ENCODE measurements around the gene ATP1B1.
"Not testable (repeated sequence)": the region's sequence is repeated elsewhere in the genome, so short reads cannot be mapped to it uniquely, and the experiment has no call there.

The ATP1B1 gene

DNA sequence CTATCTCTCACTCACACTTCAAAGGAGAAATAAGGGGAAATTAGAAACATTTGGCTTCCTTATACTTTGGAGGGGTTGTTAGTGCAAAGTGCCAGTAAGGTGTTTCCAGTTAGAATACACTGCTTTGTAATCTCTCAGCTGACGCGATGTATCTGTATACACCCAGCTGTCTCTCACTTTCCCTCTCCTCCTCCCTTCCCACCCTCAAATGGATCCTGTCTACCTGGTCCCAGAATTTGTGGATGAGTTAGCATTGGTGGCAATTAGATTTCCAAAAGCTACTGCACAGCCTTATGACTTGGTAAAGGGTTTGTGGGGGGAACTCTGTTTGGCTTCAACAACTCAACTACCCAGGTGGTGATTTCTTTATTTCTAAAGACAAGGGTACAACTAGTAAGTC, 10.5 kb downstream of the ATP1B1 start:
- no peak for DNase-seq (ENCODE audit: low spot score)

DNA sequence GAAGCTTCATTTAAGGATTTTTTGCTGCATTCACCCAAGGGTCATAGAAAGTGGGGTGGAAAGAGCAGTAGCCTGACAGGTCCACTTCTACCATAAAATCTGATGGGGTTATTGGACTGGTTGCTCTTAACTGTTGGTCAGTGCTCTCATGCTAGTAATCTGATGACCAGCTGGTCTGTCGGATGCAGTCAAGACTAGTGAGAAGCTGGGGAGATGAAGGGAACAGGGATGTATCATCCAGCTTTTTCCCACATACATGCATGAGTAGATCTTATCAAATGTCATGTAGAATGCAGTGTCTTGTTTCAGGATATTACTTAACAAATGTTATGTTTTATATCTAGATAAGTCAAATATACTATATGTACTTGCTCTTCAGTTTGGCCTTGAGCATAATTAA, 11.1 kb downstream of the ATP1B1 start:
- DNase-seq (ENCODE audit: low spot score): no peak

DNA sequence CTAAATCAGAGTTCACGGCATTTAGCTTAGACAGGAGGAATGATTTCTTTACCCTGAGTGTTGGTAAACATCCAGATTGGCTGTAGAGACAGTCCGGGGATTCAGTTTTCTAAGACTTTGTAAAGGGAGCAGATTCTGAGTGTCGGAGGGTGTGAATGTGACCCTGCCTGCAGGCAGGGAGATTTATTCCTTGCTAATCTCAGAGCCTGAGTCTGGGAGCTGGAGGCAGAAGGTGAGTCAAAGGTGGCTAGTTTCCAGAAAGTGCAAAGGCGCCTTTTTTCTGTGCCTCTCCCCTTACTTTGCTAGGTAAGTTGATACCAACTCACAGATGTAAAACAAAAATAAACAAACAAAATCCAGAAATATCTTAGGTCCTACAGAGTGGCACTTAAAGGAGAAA, 11.7 kb downstream of the ATP1B1 start:
- no peak for DNase-seq (ENCODE audit: low spot score)

DNA sequence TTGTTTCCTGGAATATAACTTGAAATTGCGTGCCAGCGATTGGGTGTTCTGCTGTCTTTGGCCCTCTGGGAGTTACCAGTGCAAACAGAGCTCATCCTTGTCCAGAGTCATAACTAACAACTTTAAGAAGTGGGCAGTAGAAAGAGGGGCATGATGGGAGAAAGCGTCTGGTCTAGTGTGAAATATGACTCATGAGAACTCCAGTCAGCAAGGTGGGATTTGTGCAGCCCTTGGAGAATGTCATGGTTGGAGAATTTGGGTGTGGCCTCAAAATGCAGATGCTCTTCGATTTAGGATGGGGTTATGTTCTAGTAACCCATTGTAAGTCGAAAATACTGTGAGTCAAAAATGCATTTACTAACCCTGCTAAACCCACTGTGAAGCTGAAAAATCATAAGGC, 12.9 kb downstream of the ATP1B1 start:
- no peak for DNase-seq (ENCODE audit: low spot score)

DNA sequence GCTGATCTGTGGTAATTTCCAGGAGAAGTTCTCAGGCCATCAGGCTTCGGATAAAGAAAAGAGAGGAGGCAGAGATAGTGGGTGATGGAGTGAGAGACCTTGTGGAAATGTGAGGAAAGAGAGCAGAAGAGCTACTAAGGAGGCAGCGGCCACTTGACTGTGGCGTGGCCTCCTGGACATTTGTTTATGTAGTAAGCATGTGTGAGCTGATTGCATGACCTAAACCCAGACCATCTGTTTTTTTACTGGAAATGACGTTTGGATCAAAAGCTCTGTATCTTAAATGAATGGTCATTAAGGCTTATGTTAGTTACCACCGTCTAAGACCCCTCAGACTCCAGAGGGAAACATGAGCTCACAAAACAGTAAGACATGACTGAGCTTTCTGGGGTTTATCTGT, 13.6 kb downstream of the ATP1B1 start:
- no peak for DNase-seq (ENCODE audit: low spot score)

DNA sequence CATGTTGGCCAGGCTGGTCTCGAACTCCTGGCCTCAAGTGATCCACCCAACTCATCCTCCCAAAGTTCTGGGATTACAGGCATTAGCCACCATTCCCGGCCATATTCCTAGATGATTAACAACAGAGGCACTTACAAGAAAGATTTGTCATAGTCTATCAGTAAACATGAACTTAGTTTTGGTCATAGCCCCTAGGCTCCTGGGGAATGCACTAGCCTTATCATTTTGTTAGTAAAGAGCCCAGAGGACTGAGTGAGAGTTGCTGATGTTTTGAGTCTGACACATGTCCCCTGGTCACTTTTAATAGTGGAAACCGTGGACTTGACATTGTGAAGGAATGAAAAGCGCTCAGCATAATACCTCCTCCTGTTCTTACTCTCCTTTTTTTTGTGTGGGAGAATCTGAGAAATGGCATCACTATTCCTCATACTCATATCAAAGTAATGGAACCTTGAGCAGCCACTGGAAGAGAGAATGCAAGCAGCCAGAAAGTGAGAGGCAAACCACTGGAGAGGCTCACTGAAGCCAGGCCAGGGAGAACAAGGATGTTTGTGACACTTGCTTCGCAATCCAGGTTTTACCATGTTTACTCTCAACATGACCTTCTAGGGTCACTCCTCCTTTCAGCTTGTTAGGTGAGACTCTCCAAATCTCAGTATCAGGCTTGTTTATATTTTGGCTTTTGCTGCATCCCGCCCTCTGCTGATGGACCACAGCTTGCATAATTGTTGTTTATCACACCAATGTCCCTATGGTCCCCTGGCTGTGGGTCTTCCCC, 14.8 kb downstream of the ATP1B1 start:
- no peak for DNase-seq (ENCODE audit: low spot score)

DNA sequence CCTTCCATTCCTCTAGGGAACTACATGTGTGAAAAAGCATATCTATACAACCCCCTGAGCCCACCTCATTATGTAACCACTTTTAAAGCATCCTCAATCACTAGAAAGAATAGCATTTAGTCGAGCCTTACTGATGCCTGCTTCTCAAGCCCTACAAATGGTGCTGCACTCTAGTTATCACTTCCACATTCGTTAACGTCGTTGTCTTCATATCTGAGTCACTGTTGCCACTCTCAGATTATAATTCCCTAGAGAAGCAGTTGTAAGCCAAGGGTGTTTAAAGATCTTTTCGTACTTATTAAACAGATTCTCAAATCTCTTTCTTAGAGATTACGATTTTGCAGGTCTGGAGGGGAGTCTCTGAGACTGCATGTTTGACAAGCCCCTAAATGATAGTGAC, 16.5 kb downstream of the ATP1B1 start:
- no peak for DNase-seq (ENCODE audit: low spot score)

DNA sequence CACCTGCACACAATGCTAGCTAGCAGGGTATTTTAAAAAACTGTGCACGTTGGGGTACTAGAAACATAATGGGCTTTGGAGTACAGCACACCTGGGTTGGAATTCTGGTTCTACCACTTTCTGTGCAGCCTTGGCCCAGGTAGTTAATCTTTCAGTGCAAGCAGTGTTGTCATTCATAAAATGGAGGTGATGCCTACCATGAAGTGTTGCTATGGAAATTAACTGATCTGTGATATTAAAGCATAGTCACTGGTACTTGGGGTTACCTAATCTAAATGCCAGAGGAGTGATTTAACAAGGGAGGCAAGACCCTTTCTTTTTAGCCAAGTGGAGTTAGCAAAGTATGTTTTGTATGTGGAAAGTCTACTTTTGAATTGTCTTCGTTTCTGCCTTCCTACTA, 18.0 kb downstream of the ATP1B1 start:
- DNase-seq (ENCODE audit: low spot score): no peak

DNA sequence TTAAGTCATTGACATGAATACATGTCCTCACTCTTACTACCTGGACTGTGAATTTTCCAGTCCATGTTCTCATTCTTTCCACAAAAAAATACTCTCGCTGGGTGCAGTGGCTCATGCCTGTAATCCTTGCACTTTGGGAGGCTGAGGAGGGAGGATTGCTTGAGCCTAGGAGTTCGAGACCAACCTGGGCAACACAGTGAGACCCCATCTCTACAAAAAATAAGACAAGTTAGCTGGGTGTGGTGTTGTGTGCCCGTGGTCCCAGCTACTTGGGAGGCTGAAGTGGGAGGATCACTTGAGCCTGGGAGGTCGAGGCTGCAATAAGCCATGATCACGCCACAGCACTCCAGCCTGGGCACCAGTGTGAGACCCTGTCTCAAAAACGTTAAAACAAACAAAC, 19.1 kb downstream of the ATP1B1 start:
- not testable (repeated sequence) for DNase-seq (ENCODE audit: low spot score)

DNA sequence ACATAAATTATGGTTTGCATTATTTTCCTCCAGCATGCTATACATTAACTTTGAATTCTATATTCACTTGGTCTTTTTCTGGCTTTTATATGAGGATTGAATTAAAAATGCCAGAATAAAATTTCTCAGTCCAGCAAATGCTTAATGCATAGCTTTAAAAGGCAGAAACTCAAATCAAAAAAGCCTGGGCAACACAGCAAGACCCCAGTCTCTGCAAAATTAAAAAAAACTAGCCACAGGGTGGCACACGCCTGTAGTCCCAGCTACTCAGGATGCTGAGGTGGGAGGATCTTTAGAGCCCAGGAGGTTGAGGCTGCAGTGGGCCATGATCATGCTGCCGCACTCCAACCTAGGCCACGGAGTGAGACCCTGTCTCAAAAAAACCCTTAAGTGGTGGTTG, 19.8 kb downstream of the ATP1B1 start:
- no peak for DNase-seq (ENCODE audit: low spot score)

DNA sequence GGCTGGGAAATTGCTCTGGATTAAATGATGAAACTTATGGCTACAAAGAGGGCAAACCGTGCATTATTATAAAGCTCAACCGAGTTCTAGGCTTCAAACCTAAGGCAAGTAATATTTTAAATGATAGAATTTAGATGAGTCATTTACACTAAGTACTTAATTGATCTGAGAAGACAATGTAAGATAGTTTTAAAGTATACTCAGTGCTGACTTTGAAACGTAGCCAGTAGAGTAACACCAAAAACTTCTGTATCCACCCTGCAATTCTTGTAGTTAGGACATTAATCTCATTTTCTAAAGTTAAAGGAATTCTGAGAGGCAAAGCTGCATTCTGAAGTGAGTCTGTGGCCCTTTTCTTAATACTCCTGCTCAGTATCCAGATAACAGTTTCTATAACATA, 20.8 kb downstream of the ATP1B1 start:
- no peak for DNase-seq (ENCODE audit: low spot score)

DNA sequence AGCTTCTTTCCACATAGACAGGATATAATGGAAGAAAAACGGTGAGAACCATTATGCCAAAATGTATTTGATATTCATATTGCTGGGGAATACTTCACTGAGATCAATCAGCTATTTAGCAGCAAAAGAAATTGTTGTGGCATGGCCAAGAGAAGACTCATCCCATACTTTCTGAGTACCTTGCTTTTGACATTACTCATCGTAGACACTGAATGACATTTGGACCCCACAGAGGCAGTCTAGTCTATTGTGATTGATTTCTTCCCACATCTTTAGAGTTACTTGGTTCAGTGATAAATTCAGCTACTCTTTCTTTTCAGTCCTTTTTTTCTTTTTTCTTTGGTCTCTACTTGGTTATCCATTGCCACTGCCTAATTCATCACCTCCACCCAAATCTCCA, 22.1 kb downstream of the ATP1B1 start:
- DNase-seq (ENCODE audit: low spot score): no peak

DNA sequence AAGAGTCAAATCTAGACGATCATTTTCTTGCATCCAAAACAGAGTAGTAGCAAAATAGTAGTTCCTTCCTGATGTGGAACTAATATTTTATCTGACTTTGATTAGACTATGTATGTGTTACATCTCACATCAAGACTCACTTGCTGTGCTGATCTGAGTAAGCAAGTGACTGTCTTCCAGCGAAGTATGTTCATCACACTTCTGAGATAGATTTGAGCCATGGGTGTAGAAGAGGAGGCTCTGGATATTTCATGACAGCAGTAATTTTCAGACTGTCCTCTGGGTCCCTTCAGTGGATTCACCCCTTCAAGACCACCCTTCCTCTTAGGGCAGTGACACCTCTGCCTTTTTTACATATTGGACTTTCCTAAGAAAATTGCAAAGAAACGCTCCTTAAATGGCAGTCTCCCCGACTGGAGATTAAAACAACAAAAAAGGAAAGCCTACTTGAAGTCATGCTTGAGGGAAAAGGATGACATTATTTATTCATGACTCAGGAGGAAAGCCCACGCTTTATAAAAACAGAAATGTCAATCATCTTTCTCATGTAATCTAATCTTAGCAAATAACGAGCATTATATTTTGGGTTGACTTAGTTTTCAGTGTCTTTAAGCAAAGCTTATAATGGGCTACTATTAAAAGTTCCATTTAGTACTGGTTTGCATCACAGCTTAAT, 22.8 kb downstream of the ATP1B1 start:
- no peak for DNase-seq (ENCODE audit: low spot score)

DNA sequence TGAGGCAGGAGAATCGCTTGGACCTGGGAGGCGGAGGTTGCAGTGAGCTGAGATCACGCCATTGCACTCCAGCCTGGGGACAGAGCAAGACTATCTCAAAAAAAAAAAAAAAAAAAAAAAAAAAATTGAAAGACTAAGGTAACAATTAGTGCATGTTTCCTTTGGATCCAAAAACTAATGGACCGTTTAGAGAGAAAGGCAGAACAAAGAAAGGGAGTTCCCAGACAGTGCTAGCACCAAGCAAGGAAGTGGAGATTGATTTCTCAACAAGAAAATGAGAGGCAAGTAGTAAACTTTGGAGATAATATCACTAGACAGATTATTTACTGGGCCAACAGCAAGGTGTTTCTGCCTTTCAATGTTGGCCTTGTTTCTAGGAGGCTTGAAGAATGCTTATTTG, 24.2 kb downstream of the ATP1B1 start:
- DNase-seq (ENCODE audit: low spot score): no peak

DNA sequence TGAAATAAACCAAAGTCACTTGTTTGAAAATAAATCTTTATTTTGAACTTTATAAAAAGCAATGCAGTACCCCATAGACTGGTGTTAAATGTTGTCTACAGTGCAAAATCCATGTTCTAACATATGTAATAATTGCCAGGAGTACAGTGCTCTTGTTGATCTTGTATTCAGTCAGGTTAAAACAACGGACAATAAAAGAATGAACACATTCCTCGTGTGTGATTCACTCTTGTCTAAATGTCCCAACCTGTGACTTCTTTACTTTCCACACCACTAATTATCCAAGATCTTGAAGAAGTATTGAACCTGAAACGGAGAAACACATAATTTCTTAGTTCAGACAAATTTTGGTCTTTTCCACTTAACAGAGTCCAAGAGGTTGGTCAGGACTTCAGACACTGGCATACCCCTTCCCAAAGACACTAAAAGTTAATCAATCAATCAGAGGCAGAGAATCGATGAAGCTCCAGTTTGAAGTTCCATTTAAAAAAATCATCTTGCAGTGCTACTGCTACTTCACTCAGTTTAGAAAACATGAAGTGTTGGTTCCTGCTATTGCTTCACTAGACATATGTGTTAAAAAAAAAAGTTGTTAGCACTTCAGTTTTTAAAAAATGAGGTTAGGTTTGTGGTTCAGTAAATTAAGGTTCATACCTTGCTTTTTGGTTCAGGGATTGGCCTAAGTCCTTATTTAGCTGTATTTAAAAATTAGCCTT, 26.2 kb downstream of the ATP1B1 start:
- DNase-seq (ENCODE audit: low spot score): no peak

DNA sequence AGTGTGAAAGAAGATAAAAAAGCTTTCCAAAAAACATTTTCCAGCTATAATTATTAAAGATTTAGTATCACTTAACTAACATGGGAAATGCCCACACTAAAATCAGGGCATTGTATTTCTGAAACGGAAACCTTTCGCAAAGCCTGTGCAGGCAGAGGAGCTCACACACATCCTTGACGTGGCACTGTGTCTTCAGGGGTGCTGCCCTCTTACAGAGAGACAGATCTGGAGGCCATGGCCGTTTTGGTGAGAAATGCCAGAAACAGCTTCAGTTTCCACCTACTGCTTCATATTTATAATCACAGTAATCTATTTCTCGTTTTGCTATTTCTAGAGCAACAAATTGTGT, 26.7 kb downstream of the ATP1B1 start:
- DNase-seq (ENCODE audit: low spot score): no peak

DNA sequence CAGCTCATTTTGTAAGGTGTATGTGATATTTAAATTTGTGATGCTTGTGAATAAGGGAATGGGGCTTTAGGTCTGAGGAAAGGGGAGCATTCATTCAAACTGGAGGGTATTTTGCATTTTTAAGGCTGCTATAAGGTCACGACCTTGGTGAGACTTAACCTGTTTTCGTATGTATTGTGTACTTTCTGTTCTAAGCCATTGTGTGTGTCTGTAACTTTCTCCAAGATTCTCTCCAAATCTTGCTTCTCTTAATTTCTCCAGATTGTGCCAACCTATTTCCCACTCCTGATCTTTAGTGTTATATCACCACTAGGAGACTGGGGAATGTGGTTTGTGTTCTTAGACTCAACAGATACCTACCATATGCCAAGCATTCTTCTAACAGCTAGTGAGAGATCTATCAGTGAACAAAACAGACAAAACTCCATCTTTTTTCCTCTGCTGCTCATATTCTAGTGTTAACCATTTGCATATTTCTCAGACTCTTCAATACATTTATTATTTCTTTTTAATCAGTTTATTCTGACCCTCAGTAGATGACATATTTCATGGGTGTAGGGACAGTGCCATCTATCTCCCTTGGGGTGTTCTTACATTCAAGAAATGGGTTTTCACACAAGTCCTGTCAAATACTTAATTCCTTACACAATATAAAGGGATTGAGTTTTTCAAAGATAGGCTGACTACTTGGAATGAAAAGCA, 27.5 kb downstream of the ATP1B1 start:
- no peak for DNase-seq (ENCODE audit: low spot score)

DNA sequence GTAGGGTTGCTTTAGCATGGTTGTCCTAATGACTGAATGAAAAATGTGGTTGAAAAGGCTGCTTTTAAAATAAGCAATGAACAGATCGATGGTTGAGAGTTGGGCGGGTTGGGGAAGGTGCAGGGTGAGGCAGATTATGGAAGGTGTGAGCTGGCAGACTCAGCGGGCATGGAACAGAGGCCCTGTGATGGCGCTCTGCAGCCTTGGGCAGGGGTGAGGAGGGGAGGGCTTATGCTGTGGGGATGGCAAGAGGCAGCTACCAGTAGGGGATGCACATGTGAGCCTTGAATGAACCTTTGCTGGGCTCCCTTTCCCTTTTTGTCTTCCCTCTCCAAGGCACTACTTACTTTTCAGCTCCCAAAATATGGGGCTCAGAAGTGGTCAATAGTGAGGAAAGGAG, 30.9 kb downstream of the ATP1B1 start:
- no peak for DNase-seq (ENCODE audit: low spot score)

DNA sequence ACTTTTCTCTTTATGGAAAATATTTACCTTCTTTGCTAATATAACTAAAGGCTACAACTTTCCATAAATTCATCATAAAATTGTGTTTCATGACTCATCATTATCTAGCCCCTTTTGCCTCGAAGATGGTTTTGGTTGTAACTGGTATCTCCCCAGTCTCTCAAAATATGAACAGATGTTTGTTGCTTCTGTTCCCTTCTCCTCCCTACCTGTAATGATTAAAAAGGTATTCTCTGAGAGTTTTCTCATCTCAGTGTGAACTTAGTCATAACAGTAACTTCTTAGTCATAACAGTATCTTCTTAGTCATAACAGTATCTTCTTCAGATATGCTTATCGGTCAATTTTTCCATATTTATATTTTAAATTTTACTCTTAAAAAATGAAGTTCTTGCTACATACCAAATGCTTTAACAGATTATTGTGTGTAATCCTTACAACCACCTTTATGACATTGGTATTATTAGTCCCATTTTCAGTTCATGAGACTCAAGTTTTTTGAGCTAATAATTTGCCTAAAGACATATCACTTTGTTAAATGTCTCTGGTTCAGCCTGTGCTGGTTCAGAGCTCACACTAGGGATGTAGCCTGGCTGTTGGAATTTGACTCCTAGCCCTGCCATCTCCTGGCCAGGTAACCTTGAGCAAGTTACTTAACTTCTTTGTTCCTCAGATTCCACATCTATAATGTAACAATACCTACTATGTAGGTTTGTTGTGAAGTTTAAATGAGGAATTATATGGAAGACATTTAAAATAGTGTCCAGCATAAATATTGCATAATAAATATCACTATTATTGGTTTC, 32.6 kb downstream of the ATP1B1 start:
- no peak for DNase-seq (ENCODE audit: low spot score)

DNA sequence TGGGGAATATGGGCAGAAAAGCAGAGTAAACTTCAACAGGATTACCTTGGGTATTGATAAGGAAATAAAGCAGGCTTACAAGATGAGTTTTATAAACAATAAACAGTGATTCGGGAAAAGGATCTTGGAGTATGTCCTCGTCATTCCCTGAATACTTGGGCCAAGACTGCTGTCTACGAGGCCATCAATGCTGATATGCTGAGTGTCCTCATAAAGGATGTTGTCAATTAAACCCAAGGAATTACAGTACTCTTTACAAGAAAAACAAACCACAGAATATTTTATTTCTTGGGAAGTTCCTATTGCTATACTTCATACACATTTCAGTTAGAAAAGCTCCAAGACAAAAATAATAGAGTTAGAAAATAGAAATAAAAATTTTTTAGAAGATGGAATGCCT, 34.9 kb downstream of the ATP1B1 start:
- DNase-seq (ENCODE audit: low spot score): no peak

DNA sequence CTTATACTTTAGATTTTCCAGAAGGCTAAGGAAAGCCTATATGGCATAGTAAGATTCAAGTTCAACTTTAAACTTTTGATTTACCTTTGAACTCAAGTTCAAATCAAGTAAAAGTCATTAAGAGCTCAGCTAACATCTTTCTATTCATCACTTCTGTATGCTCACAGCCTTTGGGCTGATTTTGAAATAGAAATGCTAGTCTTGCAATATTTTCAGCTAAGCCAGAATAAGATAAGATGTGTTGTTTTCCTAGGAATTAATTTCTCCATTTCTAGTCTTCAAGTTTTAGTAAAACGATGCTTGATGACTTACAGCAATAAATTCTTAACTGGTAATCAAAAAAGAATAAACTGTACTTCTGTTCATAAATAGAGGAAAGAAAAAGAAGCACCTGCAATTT, 35.6 kb downstream of the ATP1B1 start:
- no peak for DNase-seq (ENCODE audit: low spot score)

DNA sequence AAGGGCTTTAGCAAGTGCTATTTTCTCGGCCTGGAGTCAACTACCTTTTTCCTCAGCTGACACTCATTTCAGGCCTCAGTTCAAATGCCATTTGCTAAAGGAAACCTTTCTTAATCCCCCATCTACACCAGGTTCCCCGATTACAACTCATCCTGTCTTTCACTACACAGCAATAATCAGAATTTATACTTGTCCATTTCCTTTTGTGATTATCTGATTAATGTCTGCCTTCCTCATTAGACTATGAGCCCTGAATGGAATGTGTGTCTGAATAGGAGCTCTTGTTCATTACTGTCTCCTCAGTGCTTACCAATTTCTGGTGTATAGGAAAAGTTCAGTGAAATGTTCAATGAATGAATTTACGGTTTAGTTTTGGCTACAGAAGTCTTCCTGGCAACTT, 36.9 kb downstream of the ATP1B1 start:
- no peak for DNase-seq (ENCODE audit: low spot score)

Data from left forelimb (tissue), 1 donor.